MM.1S (cell line): Measurements from ENCODE around the gene NAT9.

Experiments used
- DNase-seq: peaks from one replicate; pipeline ENCODE4 v3.0.0-alpha.2; 2015
- H2AFZ ChIP-seq: fragments of 300-600 bp; sonication (generic); 2 replicates; pipeline ENCODE4 v1.6.0; 2016; ENCODE audit warnings: antibody characterized with exemption, low read length
- H3F3A ChIP-seq: fragments of 300-600 bp; sonication (generic); 2 replicates; pipeline ENCODE4 v1.6.1; 2016; ENCODE audit warnings: mild to moderate bottlenecking, antibody characterized with exemption, low read length, moderate library complexity, mixed read lengths; ENCODE audit not compliant: insufficient read depth
- H3K27ac ChIP-seq: fragments of 300-600 bp; sonication (generic); 2 replicates; pipeline ENCODE4 v1.5.1; 2016; ENCODE audit warnings: mild to moderate bottlenecking, low read length
- H3K27me3 ChIP-seq: fragments of 300-600 bp; sonication (generic); replicated peaks from 2 replicates; pipeline ENCODE4 v1.6.0; 2016; ENCODE audit warnings: low read length; ENCODE audit not compliant: insufficient read depth
- H3K36me3 ChIP-seq: fragments of 300-600 bp; sonication (generic); replicated peaks from 2 replicates; pipeline ENCODE4 v1.6.1; 2016; ENCODE audit warnings: mild to moderate bottlenecking, low read length, mixed read lengths; ENCODE audit not compliant: insufficient read depth
- H3K4me1 ChIP-seq: fragments of 300-600 bp; sonication (generic); 2 replicates; pipeline ENCODE4 v1.6.1; 2016; ENCODE audit warnings: low read length, mixed read lengths
- H3K4me2 ChIP-seq: fragments of 300-600 bp; sonication (generic); 2 replicates; pipeline ENCODE4 v1.6.0; 2016; ENCODE audit warnings: low read depth, low read length
- H3K4me3 ChIP-seq: fragments of 300-600 bp; sonication (generic); 2 replicates; pipeline ENCODE4 v1.5.1; 2016; ENCODE audit warnings: low read length, mixed read lengths
- H3K79me2 ChIP-seq: fragments of 300-600 bp; sonication (generic); 2 replicates; pipeline ENCODE4 v1.6.1; 2016; ENCODE audit warnings: mixed run types, low read length, mixed read lengths
- H3K9ac ChIP-seq: fragments of 300-600 bp; sonication (generic); 2 replicates; pipeline ENCODE4 v1.6.1; 2016; ENCODE audit warnings: low read length, mixed read lengths
- H3K9me2 ChIP-seq: fragments of 300-600 bp; sonication (generic); replicated peaks from 2 replicates; pipeline ENCODE4 v1.6.1; 2016; ENCODE audit warnings: mild to moderate bottlenecking, low read length, mixed read lengths; ENCODE audit not compliant: insufficient read depth
- H3K9me3 ChIP-seq: fragments of 300-600 bp; sonication (generic); replicated peaks from 2 replicates; pipeline ENCODE4 v1.6.1; 2016; ENCODE audit warnings: mild to moderate bottlenecking, low read length, mixed read lengths; ENCODE audit not compliant: insufficient read depth
- H4K20me1 ChIP-seq: fragments of 300-600 bp; sonication (generic); 2 replicates; pipeline ENCODE4 v1.6.1; 2016; ENCODE audit warnings: mild to moderate bottlenecking, low read length, moderate library complexity, mixed read lengths; ENCODE audit not compliant: insufficient read depth
- CTCF ChIP-seq: fragments of 300-600 bp; sonication (generic); IDR thresholded peaks from 2 replicates; pipeline ENCODE4 v1.5.1; 2016; ENCODE audit warnings: antibody characterized with exemption, low read length, mixed read lengths
- EZH2 ChIP-seq: fragments of 300-600 bp; sonication (generic); optimal IDR thresholded peaks from 2 replicates; pipeline ENCODE3; 2017; ENCODE audit warnings: low read depth, mild to moderate bottlenecking, antibody characterized with exemption, low read length, mixed read lengths
- EZH2phosphoT487 ChIP-seq: fragments of 300-600 bp; sonication (generic); IDR thresholded peaks from 2 replicates; pipeline ENCODE4 v1.6.1; 2018; ENCODE audit warnings: antibody characterized with exemption, low read length

Gene NAT9

GRCh38 chr17:74755533-74755932 is 20.6 kb downstream of the NAT9 start:
- peak overlapping the region; percentile 34; the same call in 1 of the 2 replicates for H3K9ac ChIP-seq
- H3K27ac ChIP-seq: peak overlapping the region; percentile 88
- no peaks in the 10 kb centered on the region for H3K9me3 ChIP-seq
- peaks cover 81% of the 10 kb centered on the region for H3F3A ChIP-seq
- no peak overlapping the region for H2AFZ ChIP-seq
- H3K9me2 ChIP-seq: no peaks in the 10 kb centered on the region
- peak overlapping the region; percentile 89 for H3K4me2 ChIP-seq
- H3K27me3 ChIP-seq: no peaks in the 10 kb centered on the region
- H4K20me1 ChIP-seq: peaks cover 16% of the 10 kb centered on the region; the same call in 1 of the 2 replicates
- TF ChIP-seq EZH2phosphoT487 (no peak), EZH2 (no peak), CTCF (no peak)
- no peaks in the 10 kb centered on the region for H3K36me3 ChIP-seq
- peaks cover 93% of the 10 kb centered on the region for H3K79me2 ChIP-seq
- H3K4me1 ChIP-seq: peaks cover 75% of the 10 kb centered on the region
- H3K4me3 ChIP-seq: peak overlapping the region; percentile 16; the same call in 1 of the 2 replicates
- no peak for DNase-seq

GRCh38 chr17:74754832-74755231 is 21.3 kb downstream of the NAT9 start:
- H3K9me3 ChIP-seq: no peaks in the 10 kb centered on the region
- peaks cover 13% of the 10 kb centered on the region for H4K20me1 ChIP-seq
- no peaks in the 10 kb centered on the region for H3K27me3 ChIP-seq
- peaks cover 68% of the 10 kb centered on the region for H3K4me1 ChIP-seq
- TF ChIP-seq EZH2 (no peak), CTCF (no peak), EZH2phosphoT487 (no peak)
- peak; percentile 87 for DNase-seq
- peaks cover 93% of the 10 kb centered on the region for H3K79me2 ChIP-seq
- H2AFZ ChIP-seq: no peak overlapping the region
- no peak overlapping the region; the same call in 1 of the 2 replicates for H3K4me3 ChIP-seq
- no peak overlapping the region for H3K9ac ChIP-seq
- no peaks in the 10 kb centered on the region for H3K36me3 ChIP-seq
- H3F3A ChIP-seq: peaks cover 82% of the 10 kb centered on the region
- H3K27ac ChIP-seq: peak overlapping the region; percentile 88
- peak overlapping the region; percentile 89 for H3K4me2 ChIP-seq
- H3K9me2 ChIP-seq: no peaks in the 10 kb centered on the region

DNA sequence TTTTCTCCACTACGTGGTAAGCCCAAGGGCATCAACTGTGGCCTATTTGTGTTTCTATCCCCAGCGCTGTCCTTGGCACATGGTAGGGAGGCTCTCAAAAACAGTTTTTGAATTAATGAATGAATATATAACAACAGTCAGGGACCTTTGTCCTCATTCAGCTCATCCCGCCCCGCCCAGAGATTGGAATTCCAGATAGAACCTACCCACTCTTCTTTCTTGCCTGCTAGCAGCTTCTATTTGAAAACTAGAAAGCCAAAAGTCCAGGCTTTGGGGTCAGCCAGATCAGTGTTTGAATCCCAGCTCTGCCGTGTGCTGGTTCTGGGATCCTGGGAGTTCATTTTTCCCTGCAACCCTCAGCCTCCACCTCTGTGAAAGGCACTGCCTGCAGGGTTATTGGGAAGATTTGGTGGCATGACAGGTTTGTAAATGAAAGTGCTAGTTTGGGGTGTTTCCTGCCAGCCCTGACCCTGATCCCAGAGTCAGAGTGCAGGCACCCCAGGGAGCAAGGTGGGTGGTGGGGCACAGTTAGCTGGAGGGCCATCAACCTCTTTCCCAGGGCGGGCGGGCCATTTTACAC is 23.2 kb downstream of the NAT9 start:
- H3K27ac ChIP-seq: peak overlapping the region; percentile 88
- H3K9ac ChIP-seq: peak overlapping the region; percentile 57; the same call in 1 of the 2 replicates
- TF ChIP-seq CTCF (no peak), EZH2 (no peak), EZH2phosphoT487 (no peak)
- no peaks in the 10 kb centered on the region for H3K9me3 ChIP-seq
- no peaks in the 10 kb centered on the region for H3K27me3 ChIP-seq
- no peaks in the 10 kb centered on the region for H3K9me2 ChIP-seq
- peaks cover 70% of the 10 kb centered on the region for H3F3A ChIP-seq
- DNase-seq: no peak
- H4K20me1 ChIP-seq: peaks cover 19% of the 10 kb centered on the region
- no peaks in the 10 kb centered on the region for H3K36me3 ChIP-seq
- H3K79me2 ChIP-seq: peaks cover 90% of the 10 kb centered on the region
- H3K4me2 ChIP-seq: peak overlapping the region; percentile 89
- H2AFZ ChIP-seq: no peak overlapping the region
- H3K4me3 ChIP-seq: peak overlapping the region; percentile 55
- peaks cover 51% of the 10 kb centered on the region for H3K4me1 ChIP-seq
